ENCODE results near the gene MICU2.

DNA sequence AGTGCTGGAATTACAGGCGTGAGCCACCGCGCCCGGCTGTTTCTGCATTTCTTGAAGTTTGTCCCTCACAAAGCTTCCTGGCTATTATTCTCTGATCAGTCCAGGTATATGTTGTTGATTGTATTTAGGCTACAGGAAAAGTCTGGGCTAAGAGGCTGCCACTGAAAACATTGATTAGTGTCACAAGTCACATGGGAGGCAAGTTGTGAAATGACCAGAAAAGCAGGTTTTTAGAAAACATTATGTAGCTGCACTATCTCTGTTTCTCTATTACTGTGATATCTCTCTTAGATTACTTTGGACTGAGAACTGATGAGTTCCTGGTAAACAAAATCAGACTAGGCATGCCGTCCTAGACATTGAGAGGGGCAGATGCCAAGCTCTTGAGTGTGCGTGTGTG, 128.9 kb downstream of the MICU2 start:
- TF ChIP-seq, protein P1, sequence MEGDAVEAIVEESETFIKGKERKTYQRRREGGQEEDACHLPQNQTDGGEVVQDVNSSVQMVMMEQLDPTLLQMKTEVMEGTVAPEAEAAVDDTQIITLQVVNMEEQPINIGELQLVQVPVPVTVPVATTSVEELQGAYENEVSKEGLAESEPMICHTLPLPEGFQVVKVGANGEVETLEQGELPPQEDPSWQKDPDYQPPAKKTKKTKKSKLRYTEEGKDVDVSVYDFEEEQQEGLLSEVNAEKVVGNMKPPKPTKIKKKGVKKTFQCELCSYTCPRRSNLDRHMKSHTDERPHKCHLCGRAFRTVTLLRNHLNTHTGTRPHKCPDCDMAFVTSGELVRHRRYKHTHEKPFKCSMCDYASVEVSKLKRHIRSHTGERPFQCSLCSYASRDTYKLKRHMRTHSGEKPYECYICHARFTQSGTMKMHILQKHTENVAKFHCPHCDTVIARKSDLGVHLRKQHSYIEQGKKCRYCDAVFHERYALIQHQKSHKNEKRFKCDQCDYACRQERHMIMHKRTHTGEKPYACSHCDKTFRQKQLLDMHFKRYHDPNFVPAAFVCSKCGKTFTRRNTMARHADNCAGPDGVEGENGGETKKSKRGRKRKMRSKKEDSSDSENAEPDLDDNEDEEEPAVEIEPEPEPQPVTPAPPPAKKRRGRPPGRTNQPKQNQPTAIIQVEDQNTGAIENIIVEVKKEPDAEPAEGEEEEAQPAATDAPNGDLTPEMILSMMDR (IDR thresholded peaks at IDR 0.05; ENCODE audit: low read depth, low read length): no peak
- TF ChIP-seq EZH2phosphoT487 (IDR thresholded peaks at IDR 0.05; ENCODE audit: low read depth): no peak
